GM19025 (cell line): ENCODE results near the gene EPHX1.

ENCODE experiments used
- ATAC-seq: cut with Tn5 transposase; IDR thresholded peaks from one replicate; pipeline ENCODE4 v1.9.1; 2021; ENCODE audit warnings: mild to moderate bottlenecking, low read depth, moderate library complexity; ENCODE audit not compliant: unreplicated experiment

EPHX1 gene

DNA sequence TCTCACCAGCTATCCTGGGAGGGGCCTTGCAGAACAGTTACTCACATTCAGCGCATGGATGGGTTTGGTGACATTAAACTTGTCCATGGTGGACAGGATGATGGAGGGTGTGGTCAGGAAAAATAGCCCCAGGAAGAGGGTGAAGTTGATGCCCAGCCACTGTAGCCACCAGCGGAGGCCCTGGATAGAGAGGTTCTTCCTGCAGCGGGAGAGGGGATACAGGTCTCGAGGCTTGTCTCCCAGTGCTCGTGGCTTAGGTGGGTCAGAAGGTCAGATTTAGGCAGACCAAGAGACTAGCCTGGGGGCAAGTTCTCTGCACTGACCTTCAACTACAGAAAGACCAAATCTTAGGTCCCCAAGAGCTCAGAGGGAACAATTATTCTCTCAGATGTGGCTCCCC is 49.2 kb downstream of the EPHX1 start:
- ATAC-seq = no peak

- ATAC-seq = no peak
Measured at GRCh38 chr1:225860107-225860506, 50.2 kb downstream of the EPHX1 start.

GRCh38 chr1:225860876-225861441 is 51.0 kb downstream of the EPHX1 start:
- ATAC-seq = no peak

- ATAC-seq = no peak
Measured at GRCh38 chr1:225861834-225862580, 52.1 kb downstream of the EPHX1 start.

- no peak for ATAC-seq
Measured at GRCh38 chr1:225862581-225862950, 52.6 kb downstream of the EPHX1 start.

GRCh38 chr1:225863167-225863566 is 53.2 kb downstream of the EPHX1 start:
- no peak for ATAC-seq

GRCh38 chr1:225865514-225865913 is 55.6 kb downstream of the EPHX1 start:
- ATAC-seq = no peak

- ATAC-seq = no peak
Measured at GRCh38 chr1:225866061-225866837, 56.3 kb downstream of the EPHX1 start.

GRCh38 chr1:225866981-225867380 is 57.1 kb downstream of the EPHX1 start:
- ATAC-seq = no peak

DNA sequence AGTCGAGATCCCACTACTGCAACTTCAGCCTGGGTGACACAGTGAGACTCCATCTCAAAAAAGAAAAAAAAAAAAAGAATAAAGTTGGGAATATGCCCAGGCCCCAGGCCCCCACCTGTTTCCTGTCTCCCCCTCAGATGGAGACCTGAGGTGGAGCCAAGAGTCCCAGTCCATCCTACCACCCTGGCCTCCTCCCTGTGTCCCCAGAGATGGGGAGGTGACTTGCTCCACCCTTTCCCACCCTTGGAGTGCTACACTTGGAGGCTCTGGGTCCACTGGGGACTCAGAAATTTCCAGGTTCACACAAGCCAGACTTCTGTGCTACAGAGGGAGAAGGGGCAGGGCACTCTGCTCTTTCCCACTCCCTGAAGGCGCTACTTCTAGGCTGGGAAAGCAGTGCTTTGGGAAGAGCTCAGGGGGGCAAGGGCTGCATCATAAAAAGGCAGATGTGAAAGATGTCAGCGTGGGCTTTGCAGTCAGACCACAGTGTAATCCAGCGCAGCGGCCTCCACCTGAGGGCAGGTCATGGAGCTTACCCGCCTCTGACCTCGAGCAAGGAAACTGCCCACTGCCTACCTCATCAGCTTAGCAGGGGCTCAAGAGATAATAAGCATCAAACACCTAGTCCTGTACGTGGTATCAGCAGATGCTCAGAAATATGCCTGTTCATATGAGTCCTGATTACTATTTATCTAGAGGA is 58.9 kb downstream of the EPHX1 start:
- ATAC-seq = no peak

DNA sequence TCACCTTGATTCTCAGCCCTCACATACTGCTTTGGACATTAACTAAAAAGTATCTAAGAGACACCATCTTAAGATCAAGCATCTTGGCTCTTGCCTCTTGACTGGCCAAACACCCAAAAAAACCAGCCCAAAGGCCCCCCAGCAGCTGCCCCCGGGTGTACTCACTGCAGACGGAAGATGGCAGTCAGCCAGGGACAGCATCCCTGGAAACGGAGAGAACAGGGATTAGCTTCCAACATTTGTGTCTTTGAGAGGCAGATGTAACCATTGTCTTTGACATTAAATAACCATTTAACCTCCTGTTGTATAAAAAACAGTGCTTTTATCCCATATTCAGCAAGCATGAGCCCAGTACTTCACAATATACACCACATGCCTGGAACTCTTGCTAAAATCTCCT is 61.0 kb downstream of the EPHX1 start:
- ATAC-seq = no peak

- ATAC-seq = no peak
Measured at GRCh38 chr1:225871359-225872074, 61.6 kb downstream of the EPHX1 start.

- no peak for ATAC-seq
Measured at GRCh38 chr1:225872075-225872430, 62.1 kb downstream of the EPHX1 start.

- no peak for ATAC-seq
Measured at GRCh38 chr1:225873281-225873850, 63.4 kb downstream of the EPHX1 start.

DNA sequence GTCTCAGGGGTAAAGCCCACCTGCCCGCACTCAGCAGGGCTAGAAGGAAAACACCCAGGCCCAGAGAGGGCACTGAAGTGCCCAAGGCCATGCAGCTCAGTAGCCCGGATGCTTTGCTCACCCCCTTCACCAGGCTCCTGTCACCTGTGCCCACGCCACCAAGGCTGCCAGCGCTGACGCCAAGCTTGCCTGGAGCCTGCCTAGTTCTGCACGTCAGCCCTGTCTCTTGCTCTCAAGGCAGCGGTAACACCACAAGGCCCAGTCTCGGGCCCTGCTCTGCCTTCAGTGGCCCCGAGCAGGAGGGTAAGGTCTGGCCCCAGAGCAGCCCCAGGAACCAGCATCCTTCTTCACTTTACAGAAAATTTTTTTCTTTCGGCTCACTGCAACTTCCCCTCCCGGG is 64.5 kb downstream of the EPHX1 start:
- no peak for ATAC-seq

DNA sequence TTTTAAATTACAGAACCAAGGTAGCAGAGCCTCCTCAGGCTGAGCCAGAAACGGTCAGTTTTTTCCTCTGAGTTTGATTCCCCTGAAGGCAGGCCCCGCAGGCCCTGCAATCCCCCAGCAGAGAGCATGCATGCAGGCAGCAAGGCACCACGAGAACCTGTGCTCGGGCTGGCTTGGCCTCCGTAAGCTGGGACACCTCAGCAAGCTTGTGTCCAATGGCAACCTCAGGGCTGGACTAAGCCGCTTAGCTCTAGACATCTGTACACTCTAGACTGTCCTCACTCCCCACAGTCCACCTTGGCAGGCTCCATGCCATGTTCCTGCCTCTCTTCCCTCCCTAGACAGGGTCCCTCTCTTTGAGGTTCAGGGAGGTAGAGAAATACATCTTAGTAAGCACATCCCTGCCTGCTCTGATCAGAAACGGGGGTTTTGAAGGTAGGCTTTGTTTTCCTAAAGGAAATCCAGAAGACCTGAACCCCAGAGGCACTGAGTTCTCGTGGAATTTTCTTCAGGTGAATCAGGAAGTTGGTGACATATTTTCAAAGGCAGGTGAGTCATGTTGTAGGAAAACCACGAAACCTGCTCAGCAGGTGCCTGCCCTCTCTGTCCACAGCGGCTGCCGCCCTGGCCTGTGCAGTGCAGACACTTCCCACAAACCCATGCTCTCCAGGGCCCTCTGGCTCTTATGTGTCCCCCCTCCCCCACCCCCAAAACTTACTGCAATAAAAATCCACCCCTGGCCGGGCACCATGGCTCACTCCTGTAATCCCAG is 65.3 kb downstream of the EPHX1 start:
- ATAC-seq = no peak

GRCh38 chr1:225876900-225877510 is 67.1 kb downstream of the EPHX1 start:
- no peak for ATAC-seq

GRCh38 chr1:225877580-225877979 is 67.7 kb downstream of the EPHX1 start:
- no peak for ATAC-seq

- ATAC-seq = no peak
Measured at GRCh38 chr1:225878282-225878681, 68.4 kb downstream of the EPHX1 start.
